ENCODE results near the gene MR1. TPM values are rescaled to one million over a fixed set of nuclear protein-coding genes. Genes with fewer than 3 reads are reported as not detected.

The MR1 gene
- total and polyA plus RNA-seq, 9 of the 15 experiments (the other 6 are each of a cell fraction or from before 2014, with no cell fraction given): 9.7 to 21.7 (median 15.6) TPM

DNA sequence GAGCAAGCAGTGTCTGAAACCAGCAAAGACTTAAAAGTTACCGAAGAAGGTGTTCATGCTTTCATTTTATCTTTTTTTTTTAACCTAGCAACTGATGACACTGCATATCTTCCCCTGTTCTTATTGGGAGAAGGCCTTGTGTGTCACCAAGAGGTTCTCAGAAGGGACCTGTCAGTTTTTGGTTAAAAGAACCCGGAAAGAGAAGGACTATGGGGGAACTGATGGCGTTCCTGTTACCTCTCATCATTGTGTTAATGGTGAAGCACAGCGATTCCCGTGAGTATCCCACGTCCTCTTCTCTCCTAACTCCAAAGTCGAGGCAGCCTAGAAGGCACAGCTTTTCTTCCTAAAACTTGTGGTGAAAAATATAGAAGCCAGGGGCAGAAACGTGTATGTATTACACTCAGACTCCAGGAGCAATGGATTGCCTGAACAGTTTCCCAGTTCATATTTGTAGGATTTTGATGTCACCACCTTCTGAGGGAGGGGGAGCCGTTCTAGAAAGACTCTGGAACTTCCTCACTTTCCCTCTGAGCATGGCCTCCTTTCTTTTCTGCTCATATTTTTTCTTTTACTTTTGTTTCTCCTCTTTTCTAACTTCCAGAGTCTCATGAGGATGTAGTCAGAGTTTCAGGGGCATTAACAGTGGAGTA is at the start of gene MR1 (continued):
- TF ChIP-seq POLR3A (IDR thresholded peaks at IDR 0.05; ENCODE audit: borderline replicate concordance, extremely low read depth, insufficient read depth, insufficient read length) (no peak), TBL1XR1 (IDR thresholded peaks at IDR 0.05; ENCODE audit: low read length in 2 of 2) (peak in 1 of 2 experiments; percentile 60; a peak in 1 of 4 replicates), NBN (IDR thresholded peaks at IDR 0.05; ENCODE audit: low read depth) (peak; percentile 26; the same call in 1 of the 2 replicates), ZNF444 (CRISPR knock-in tag; IDR thresholded peaks at IDR 0.05) (no peak), ZBED1 (IDR thresholded peaks at IDR 0.05) (no peak), ZNF134 (CRISPR knock-in tag; conservative IDR thresholded peaks at IDR 0.05) (no peak), ZNF830 (CRISPR knock-in tag; IDR thresholded peaks at IDR 0.05) (no peak), RERE (CRISPR knock-in tag; IDR thresholded peaks at IDR 0.05; ENCODE audit: borderline replicate concordance) (no peak), HNRNPUL1 (IDR thresholded peaks at IDR 0.05; ENCODE audit: low read length) (no peak), ZBTB2 (IDR thresholded peaks at IDR 0.05) (no peak), TEAD4 (IDR thresholded peaks at IDR 0.05; ENCODE audit: low read length) (no peak), TEAD4 (CRISPR knock-in tag; IDR thresholded peaks at IDR 0.05; ENCODE audit: borderline replicate concordance) (no peak), ARNT (IDR thresholded peaks at IDR 0.05) (peak in 1 of 2 experiments; percentile 71; a peak in 2 of 4 replicates), ZNF780A (CRISPR knock-in tag; IDR thresholded peaks at IDR 0.05) (no peak), HNRNPK (IDR thresholded peaks at IDR 0.05; ENCODE audit: low read depth, low read length, poor library complexity, severe bottlenecking) (no peak)
